Measurements from ENCODE around the gene NADK2.

DNA sequence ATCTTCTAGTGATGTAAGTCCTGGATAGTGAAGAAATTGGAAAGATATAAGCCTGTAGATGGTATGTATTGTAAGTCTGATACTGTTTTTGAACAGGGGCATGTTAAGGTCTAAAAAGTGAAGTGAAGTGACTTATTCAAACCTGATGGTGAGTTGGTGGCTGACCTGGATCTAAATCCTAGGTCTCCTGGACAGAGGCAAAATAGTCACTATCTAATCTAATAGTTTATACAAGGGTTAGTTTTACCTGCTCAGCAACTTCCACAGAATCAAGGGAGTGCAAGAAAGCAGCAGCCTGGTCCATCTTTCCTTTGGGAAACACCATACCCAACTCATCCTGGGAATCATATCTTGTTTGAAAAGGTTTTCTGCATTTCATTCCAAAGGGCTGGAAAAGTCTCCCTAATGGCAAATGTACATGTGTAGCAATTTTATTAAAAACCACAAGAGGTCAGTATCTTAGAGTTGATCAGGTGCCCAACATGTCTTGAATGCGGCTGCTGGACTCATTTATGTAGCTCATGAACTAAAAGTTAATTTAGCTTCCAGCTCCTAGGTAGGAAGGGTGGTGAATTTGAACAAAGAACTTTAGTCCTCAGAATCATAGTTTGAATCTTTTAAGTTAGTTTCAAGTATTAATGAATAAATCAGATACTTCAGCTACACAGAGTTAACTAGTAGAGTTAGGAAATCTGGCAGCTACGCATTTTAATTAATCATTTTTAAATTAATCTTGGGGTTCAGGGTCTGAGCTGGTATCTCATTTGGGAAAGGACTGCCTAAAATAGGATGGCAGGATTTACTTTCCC is 63.8 kb downstream of the NADK2 start:
- TF ChIP-seq POLR2A (IDR thresholded peaks at IDR 0.05; ENCODE audit: low read length), result no peak
- no peak for TF ChIP-seq GATA1 (IDR thresholded peaks at IDR 0.05; ENCODE audit: low read depth, low read length)
